ENCODE results near the gene PPL.

The PPL gene

DNA sequence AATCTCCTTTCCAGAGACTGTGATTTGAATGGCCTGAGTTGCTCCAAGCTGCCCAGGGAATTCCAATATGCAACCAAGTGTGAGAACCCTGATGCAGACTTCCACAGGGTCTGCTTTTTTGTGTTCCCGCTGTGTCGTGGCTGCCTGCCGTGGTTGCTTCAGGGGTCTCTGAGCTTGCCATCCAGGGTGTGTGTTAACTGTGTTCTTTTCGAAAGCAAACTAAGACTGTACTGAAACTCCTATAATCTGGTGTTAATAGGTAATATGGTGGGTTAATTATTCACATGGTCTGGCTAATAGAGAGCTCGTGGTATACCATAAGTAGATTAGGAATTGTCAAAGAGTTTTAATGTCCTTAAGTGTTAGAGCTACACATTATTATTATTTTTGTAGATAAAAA, 68.9 kb downstream of the PPL start:
- no peak for TF ChIP-seq CREB1 (IDR thresholded peaks at IDR 0.05; ENCODE audit: low read depth)
- TF ChIP-seq, protein P1, sequence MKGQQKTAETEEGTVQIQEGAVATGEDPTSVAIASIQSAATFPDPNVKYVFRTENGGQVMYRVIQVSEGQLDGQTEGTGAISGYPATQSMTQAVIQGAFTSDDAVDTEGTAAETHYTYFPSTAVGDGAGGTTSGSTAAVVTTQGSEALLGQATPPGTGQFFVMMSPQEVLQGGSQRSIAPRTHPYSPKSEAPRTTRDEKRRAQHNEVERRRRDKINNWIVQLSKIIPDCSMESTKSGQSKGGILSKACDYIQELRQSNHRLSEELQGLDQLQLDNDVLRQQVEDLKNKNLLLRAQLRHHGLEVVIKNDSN (IDR thresholded peaks at IDR 0.05): no peak
- TF ChIP-seq TAF1 (IDR thresholded peaks at IDR 0.05; ENCODE audit: low read depth): no peak
- TF ChIP-seq RAD21 (IDR thresholded peaks at IDR 0.05; ENCODE audit: low read depth): no peak
- TF ChIP-seq FOXM1 (IDR thresholded peaks at IDR 0.05; ENCODE audit: borderline replicate concordance, low read depth): no peak
- no peak for TF ChIP-seq ZBTB7A (IDR thresholded peaks at IDR 0.05; ENCODE audit: low read depth)
- no peak for TF ChIP-seq EGR1 (IDR thresholded peaks at IDR 0.05)
- no peak for TF ChIP-seq YY1 (IDR thresholded peaks at IDR 0.05; ENCODE audit: low read depth)

DNA sequence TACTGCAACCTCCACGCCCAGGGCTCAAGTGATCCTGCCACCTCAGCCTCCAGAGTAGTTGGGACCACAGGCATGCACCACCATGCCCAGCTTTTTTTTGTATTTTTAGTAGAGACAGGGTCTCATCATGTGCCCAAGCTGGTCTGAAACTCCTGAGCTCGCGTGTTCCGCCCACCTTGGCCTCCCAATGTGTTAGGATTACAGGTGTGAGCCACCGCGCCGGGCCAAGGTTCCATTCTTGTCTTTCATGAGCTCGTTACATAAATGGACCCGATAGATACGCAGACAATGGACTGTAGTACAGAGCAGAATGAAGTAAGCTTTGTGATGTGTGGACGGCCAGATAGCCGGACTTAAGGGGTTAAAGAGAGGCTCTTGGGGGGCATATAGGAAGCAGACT, 70.4 kb downstream of the PPL start:
- TF ChIP-seq EGR1 (IDR thresholded peaks at IDR 0.05) (no peak), CEBPB (IDR thresholded peaks at IDR 0.05) (no peak), YY1 (IDR thresholded peaks at IDR 0.05; ENCODE audit: low read depth) (no peak), RAD21 (IDR thresholded peaks at IDR 0.05; ENCODE audit: low read depth) (no peak), ZBTB7A (IDR thresholded peaks at IDR 0.05; ENCODE audit: low read depth) (no peak), FOXM1 (IDR thresholded peaks at IDR 0.05; ENCODE audit: borderline replicate concordance, low read depth) (no peak), NFIC (IDR thresholded peaks at IDR 0.05) (no peak), TCF12 (IDR thresholded peaks at IDR 0.05; ENCODE audit: low read depth) (no peak), CREB1 (IDR thresholded peaks at IDR 0.05; ENCODE audit: low read depth) (no peak), TAF1 (IDR thresholded peaks at IDR 0.05; ENCODE audit: low read depth) (no peak), EP300 (IDR thresholded peaks at IDR 0.05; ENCODE audit: borderline replicate concordance) (no peak), TEAD4 (IDR thresholded peaks at IDR 0.05) (no peak)
- TF ChIP-seq, protein P2, sequence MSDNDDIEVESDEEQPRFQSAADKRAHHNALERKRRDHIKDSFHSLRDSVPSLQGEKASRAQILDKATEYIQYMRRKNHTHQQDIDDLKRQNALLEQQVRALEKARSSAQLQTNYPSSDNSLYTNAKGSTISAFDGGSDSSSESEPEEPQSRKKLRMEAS (IDR thresholded peaks at IDR 0.05): no peak
- TF ChIP-seq, protein P3, sequence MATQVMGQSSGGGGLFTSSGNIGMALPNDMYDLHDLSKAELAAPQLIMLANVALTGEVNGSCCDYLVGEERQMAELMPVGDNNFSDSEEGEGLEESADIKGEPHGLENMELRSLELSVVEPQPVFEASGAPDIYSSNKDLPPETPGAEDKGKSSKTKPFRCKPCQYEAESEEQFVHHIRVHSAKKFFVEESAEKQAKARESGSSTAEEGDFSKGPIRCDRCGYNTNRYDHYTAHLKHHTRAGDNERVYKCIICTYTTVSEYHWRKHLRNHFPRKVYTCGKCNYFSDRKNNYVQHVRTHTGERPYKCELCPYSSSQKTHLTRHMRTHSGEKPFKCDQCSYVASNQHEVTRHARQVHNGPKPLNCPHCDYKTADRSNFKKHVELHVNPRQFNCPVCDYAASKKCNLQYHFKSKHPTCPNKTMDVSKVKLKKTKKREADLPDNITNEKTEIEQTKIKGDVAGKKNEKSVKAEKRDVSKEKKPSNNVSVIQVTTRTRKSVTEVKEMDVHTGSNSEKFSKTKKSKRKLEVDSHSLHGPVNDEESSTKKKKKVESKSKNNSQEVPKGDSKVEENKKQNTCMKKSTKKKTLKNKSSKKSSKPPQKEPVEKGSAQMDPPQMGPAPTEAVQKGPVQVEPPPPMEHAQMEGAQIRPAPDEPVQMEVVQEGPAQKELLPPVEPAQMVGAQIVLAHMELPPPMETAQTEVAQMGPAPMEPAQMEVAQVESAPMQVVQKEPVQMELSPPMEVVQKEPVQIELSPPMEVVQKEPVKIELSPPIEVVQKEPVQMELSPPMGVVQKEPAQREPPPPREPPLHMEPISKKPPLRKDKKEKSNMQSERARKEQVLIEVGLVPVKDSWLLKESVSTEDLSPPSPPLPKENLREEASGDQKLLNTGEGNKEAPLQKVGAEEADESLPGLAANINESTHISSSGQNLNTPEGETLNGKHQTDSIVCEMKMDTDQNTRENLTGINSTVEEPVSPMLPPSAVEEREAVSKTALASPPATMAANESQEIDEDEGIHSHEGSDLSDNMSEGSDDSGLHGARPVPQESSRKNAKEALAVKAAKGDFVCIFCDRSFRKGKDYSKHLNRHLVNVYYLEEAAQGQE (IDR thresholded peaks at IDR 0.05; ENCODE audit: low read depth): no peak
- TF ChIP-seq, protein P1 (IDR thresholded peaks at IDR 0.05): no peak

DNA sequence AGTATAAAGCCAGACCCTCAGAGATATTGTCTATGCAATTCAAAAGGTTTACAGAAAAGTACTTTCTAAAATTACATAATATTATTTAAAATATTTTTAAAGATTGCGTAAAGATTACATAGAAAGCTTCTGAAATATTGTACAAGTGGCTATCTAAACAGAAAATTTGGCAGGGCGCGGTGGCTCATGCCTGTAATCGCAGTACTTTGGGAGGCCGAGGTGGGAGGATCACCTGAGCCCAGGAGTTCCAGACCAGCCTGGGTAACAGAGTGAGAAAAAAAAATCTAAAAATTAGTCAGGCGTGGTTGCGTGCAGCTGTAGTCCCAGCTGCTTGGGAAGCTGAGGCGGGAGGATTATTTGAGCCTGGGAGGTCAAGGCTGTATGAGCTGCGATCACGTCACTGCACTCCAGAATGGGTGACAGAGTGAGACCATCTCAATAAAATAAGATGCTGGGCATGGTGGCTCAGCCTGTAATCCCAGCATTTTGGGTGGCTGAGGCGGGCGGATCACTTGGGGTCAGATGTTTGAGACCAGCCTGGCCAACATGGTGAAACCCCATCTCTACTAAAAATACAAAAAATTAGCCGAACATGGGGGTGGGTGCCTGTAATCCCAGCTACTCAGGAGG, 71.6 kb downstream of the PPL start:
- no peak for TF ChIP-seq RAD21 (IDR thresholded peaks at IDR 0.05; ENCODE audit: low read depth)
- TF ChIP-seq FOXM1 (IDR thresholded peaks at IDR 0.05; ENCODE audit: borderline replicate concordance, low read depth): no peak
- no peak for TF ChIP-seq YY1 (IDR thresholded peaks at IDR 0.05; ENCODE audit: low read depth)
- TF ChIP-seq, protein P1 (IDR thresholded peaks at IDR 0.05): no peak
- TF ChIP-seq, protein P3 (IDR thresholded peaks at IDR 0.05; ENCODE audit: low read depth): no peak
- TF ChIP-seq TEAD4 (IDR thresholded peaks at IDR 0.05): no peak
- TF ChIP-seq TCF12 (IDR thresholded peaks at IDR 0.05; ENCODE audit: low read depth): no peak
- no peak for TF ChIP-seq CREB1 (IDR thresholded peaks at IDR 0.05; ENCODE audit: low read depth)
- TF ChIP-seq NFIC (IDR thresholded peaks at IDR 0.05): no peak
- TF ChIP-seq CEBPB (IDR thresholded peaks at IDR 0.05): no peak

DNA sequence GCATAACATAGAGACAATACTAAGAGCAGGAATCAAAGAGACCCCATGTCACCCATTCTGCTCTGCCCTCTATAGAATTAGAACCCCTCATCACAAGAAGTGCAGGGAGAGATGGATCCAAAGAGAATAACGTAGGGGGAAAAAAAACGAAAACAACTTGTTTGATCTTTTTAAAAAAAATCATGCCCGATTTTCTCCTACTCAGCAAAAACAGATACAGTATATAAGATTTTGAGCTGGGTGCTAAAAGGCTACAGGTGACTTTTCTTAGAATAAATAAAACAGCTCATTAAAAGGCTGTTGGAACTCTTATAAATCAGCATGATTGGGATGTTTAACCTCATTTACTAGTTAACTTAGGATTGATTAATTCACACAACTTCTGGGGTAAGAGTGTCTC, 72.2 kb downstream of the PPL start:
- TF ChIP-seq, protein P1 (IDR thresholded peaks at IDR 0.05): no peak

DNA sequence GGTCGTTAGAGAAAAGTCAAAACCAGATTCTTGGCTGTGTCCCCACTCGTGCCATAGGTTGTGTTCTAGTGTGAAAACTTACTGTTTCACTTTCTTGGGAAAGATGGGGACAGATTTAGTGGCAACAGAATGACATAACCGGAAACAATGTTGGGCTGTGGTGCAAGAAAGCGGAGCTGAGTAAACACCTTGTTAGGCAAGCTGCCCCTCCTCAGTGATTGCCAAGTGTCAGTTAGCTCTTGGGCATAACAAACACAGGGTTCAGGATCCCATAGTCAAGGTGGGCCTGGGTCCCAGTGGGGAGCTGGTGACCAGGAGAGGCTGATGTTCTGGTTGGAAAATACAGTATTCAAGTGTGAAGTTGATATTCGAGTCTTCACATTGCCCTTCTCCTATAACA, 74.3 kb downstream of the PPL start:
- TF ChIP-seq, protein P1 (IDR thresholded peaks at IDR 0.05): no peak
- TF ChIP-seq, protein P2 (IDR thresholded peaks at IDR 0.05): no peak
- TF ChIP-seq TCF12 (IDR thresholded peaks at IDR 0.05; ENCODE audit: low read depth) (no peak), TEAD4 (IDR thresholded peaks at IDR 0.05) (no peak), YY1 (IDR thresholded peaks at IDR 0.05; ENCODE audit: low read depth) (no peak), ZBTB7A (IDR thresholded peaks at IDR 0.05; ENCODE audit: low read depth) (no peak), FOXM1 (IDR thresholded peaks at IDR 0.05; ENCODE audit: borderline replicate concordance, low read depth) (no peak), TAF1 (IDR thresholded peaks at IDR 0.05; ENCODE audit: low read depth) (no peak), EGR1 (IDR thresholded peaks at IDR 0.05) (no peak), RAD21 (IDR thresholded peaks at IDR 0.05; ENCODE audit: low read depth) (no peak), EP300 (IDR thresholded peaks at IDR 0.05; ENCODE audit: borderline replicate concordance) (no peak)
